GM12892 (cell line): ENCODE results near the gene MAP2K5.

ENCODE experiments used
- POLR2A ChIP-seq: IDR thresholded peaks from 2 replicates; pipeline ENCODE4 v1.6.1; 2011; ENCODE audit warnings: low read depth, low read length, control low read depth
- TAF1 ChIP-seq: IDR thresholded peaks from 2 replicates; pipeline ENCODE4 v1.6.1; 2011; ENCODE audit warnings: low read depth, mild to moderate bottlenecking, control low read depth, low read length, borderline replicate concordance

DNA sequence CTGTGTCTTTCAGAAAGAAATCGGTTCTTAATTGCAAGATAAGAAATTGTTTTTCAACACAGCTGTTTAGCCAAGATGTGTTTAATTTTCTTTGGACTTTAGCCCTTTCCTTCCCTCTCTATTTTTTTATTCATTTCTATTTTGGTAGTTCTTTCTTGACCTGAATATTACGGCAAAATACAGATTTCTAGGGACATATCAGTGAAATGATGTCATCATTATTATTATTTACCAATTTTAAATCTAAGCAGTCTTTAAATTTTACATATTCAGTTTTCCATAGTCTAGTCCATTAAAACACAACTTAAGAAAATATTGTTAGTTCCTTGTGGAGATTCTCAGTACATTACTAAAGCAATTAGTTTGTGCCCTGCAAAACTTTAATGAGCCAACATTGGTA is 104.3 kb downstream of the MAP2K5 start:
- TF ChIP-seq POLR2A (no peak), TAF1 (no peak)
